Fibroblast of the aortic adventitia (primary cell): ENCODE data around the gene RFK. TPM values are rescaled to one million over a fixed set of nuclear protein-coding genes. Genes with fewer than 3 reads are reported as not detected.
A peak's percentile ranks its signal among the peaks of the same experiment; 100 is the strongest.
"Not testable (repeated sequence)": the region's sequence is repeated elsewhere in the genome, so short reads cannot be mapped to it uniquely, and the experiment has no call there.

Experiments
- DNase-seq: peaks from one replicate; pipeline ENCODE4 v3.0.0-alpha.2; 2010; ENCODE audit warnings: low read depth
- H3K4me3 ChIP-seq: 2 replicates; pipeline ENCODE4 v1.5.1; 2011; ENCODE audit warnings: low read depth, mild to moderate bottlenecking, control low read depth, low read length, moderate library complexity
- CTCF ChIP-seq: IDR thresholded peaks from 2 replicates; pipeline ENCODE4 v1.5.1; 2011; ENCODE audit warnings: mild to moderate bottlenecking, low read length, control low read depth, inconsistent platforms; ENCODE audit not compliant: insufficient read depth
- total RNA-seq: library from RNA; depleted of rRNA; stranded (reverse); fragments of >200 nt; gene quantifications from 2 replicates; pipeline ENCODE4 v1.2.3, GENCODE V29; 2012; ENCODE audit warnings: low replicate concordance

RFK gene
- total RNA-seq: 9.6 and 28.7 TPM in 2 replicates

- peak within 1 kb of the TSS; percentile 91 for H3K4me3 ChIP-seq
- peak; percentile 91 for DNase-seq
- TF ChIP-seq CTCF: peak; percentile 48
Measured at GRCh38 chr9:76394195-76394959, at the start of gene RFK. RFK (minus strand) TSS chr9:76394426; CDS start chr9:76394171, 255 bp downstream.

- no peak for TF ChIP-seq CTCF
- no peak for DNase-seq
- no peak overlapping the region for H3K4me3 ChIP-seq
Measured at GRCh38 chr9:76443887-76444286, 49.7 kb upstream of the RFK start.

GRCh38 chr9:76441551-76442322 lies 47.5 kb upstream of the RFK start:
- TF ChIP-seq CTCF: no peak
- H3K4me3 ChIP-seq: no peak overlapping the region
- peak; percentile 42 for DNase-seq

- H3K4me3 ChIP-seq: no peak overlapping the region
- no peak for TF ChIP-seq CTCF
- no peak for DNase-seq
Measured at GRCh38 chr9:76438841-76439588, 44.8 kb upstream of the RFK start.

GRCh38 chr9:76437017-76437699 lies 42.9 kb upstream of the RFK start:
- not testable (repeated sequence) for H3K4me3 ChIP-seq, DNase-seq

GRCh38 chr9:76434897-76435296 lies 40.7 kb upstream of the RFK start:
- not testable (repeated sequence) for DNase-seq, H3K4me3 ChIP-seq

GRCh38 chr9:76433836-76434235 lies 39.6 kb upstream of the RFK start:
- no peak overlapping the region for H3K4me3 ChIP-seq
- no peak for TF ChIP-seq CTCF
- DNase-seq: peak; percentile 65
